Stomach (tissue), 4 donors: ENCODE results near the gene BET1.

Experiments used
- CTCF ChIP-seq, 7 experiments: fragments of 450-650 bp in 4 of 7; fragments of 200-600 bp in 3 of 7; sonication (generic) in 3 of 7; IDR thresholded peaks; one replicate each; pipeline ENCODE4 v1.5.1; 2016 to 2019; ENCODE audit warnings: antibody characterized with exemption in 7 of 7, control low read depth in 2 of 7, mild to moderate bottlenecking in 1 of 7
- POLR2A ChIP-seq, 4 donors: fragments of 450-650 bp; IDR thresholded peaks; one replicate each; pipeline ENCODE4 v1.6.1; 2016; ENCODE audit warnings: antibody characterized with exemption in 4 of 4, control low read depth in 2 of 4, mild to moderate bottlenecking in 1 of 4, moderate library complexity in 1 of 4

GRCh38 chr7:93943816-93944540 is 60.2 kb downstream of the BET1 start:
- TF ChIP-seq POLR2A (IDR thresholded peaks at IDR 0.05) (no peak), CTCF (IDR thresholded peaks at IDR 0.05) (no peak)
